ENCODE measurements around the gene ATG7.

The ATG7 gene

GRCh38 chr3:11545186-11545851 is 273.1 kb downstream of the ATG7 start:
- H3K36me3 ChIP-seq (replicated peaks): no peaks in the 10 kb centered on the region
- DNase-seq: no peak
- TF ChIP-seq, protein P1, sequence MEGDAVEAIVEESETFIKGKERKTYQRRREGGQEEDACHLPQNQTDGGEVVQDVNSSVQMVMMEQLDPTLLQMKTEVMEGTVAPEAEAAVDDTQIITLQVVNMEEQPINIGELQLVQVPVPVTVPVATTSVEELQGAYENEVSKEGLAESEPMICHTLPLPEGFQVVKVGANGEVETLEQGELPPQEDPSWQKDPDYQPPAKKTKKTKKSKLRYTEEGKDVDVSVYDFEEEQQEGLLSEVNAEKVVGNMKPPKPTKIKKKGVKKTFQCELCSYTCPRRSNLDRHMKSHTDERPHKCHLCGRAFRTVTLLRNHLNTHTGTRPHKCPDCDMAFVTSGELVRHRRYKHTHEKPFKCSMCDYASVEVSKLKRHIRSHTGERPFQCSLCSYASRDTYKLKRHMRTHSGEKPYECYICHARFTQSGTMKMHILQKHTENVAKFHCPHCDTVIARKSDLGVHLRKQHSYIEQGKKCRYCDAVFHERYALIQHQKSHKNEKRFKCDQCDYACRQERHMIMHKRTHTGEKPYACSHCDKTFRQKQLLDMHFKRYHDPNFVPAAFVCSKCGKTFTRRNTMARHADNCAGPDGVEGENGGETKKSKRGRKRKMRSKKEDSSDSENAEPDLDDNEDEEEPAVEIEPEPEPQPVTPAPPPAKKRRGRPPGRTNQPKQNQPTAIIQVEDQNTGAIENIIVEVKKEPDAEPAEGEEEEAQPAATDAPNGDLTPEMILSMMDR (IDR thresholded peaks at IDR 0.05; ENCODE audit: low read depth, low read length, missing control alignments): no peak
- H3K27ac ChIP-seq: no peak overlapping the region
- H3K27me3 ChIP-seq (replicated peaks): no peaks in the 10 kb centered on the region
- H3K4me3 ChIP-seq (ENCODE audit: low read depth, low read length): no peak overlapping the region
- in situ Hi-C loops (cut with HindIII; ENCODE audit: low pct_ligation_motif_present, low sequenced_read_pairs): loop anchor here (25.0 kb wide), 1 partner anchor 158 kb away; no protein-coding TSS in a partner anchor

DNA sequence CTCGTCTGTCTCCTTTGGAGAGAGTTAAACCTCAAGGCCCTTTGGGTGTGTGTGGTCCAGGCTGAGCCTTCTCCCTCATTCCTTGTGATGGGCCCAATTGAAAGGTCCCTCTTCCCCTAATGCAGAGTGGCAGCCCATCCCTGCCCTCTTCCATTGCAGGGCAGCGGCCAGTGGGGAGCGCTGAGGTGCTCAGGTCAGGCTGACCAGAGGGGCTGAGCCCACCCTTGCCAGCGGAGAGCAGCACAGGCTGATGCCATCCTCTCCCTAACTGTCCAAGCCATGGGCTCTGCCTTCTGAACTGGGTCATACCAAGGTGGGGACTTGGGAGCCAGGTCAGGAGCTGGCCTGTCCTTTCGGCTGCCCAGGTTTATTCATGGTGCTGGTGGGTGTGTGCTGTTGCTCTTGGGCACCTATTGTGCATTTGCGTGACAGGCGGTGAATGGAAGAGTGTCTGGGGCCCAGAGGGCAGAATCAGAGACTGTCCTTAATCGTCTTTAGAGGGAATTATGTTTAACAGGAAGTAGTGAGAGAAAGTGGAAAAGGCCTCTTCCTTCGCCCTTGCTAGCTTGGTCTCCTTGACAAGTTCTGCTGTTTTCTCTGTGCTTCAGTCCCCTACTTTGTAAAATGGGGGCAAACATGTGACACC is 274.6 kb downstream of the ATG7 start:
- H3K27ac ChIP-seq: no peak overlapping the region
- TF ChIP-seq, protein P1 (IDR thresholded peaks at IDR 0.05; ENCODE audit: low read depth, low read length, missing control alignments): no peak
- no peak for DNase-seq

GRCh38 chr3:11547498-11547897 is 275.3 kb downstream of the ATG7 start:
- no peaks in the 10 kb centered on the region for H3K36me3 ChIP-seq (replicated peaks)
- in situ Hi-C loops (cut with HindIII; ENCODE audit: low pct_ligation_motif_present, low sequenced_read_pairs): loop anchor here (25.0 kb wide), 1 partner anchor 160 kb away; no protein-coding TSS in a partner anchor
- TF ChIP-seq, protein P1 (IDR thresholded peaks at IDR 0.05; ENCODE audit: low read depth, low read length, missing control alignments): no peak
- H3K4me3 ChIP-seq (ENCODE audit: low read depth, low read length): no peak overlapping the region
- H3K27ac ChIP-seq: no peak overlapping the region
- no peak for DNase-seq
- no peaks in the 10 kb centered on the region for H3K27me3 ChIP-seq (replicated peaks)

More for the DNA sequence above, 274.6 kb downstream of the ATG7 start:
- H3K36me3 ChIP-seq (replicated peaks): no peaks in the 10 kb centered on the region
- H3K4me3 ChIP-seq (ENCODE audit: low read depth, low read length): no peak overlapping the region
- no peaks in the 10 kb centered on the region for H3K27me3 ChIP-seq (replicated peaks)
- in situ Hi-C loops (cut with HindIII; ENCODE audit: low pct_ligation_motif_present, low sequenced_read_pairs): loop anchor here (25.0 kb wide), 1 partner anchor 159 kb away; no protein-coding TSS in a partner anchor

GRCh38 chr3:11548721-11549131 is 276.5 kb downstream of the ATG7 start:
- Histone ChIP-seq H3K27me3 (replicated peaks) (no peaks in the 10 kb centered on the region), H3K36me3 (replicated peaks) (no peaks in the 10 kb centered on the region), H3K27ac (peak overlapping the region; percentile 38), H3K4me3 (ENCODE audit: low read depth, low read length) (no peak overlapping the region)
- peak; percentile 85 for DNase-seq
- in situ Hi-C loops (cut with HindIII; ENCODE audit: low pct_ligation_motif_present, low sequenced_read_pairs): loop anchor here (25.0 kb wide), 1 partner anchor 161 kb away; no protein-coding TSS in a partner anchor
- TF ChIP-seq, protein P1 (IDR thresholded peaks at IDR 0.05; ENCODE audit: low read depth, low read length, missing control alignments): no peak

- TF ChIP-seq, protein P1 (IDR thresholded peaks at IDR 0.05; ENCODE audit: low read depth, low read length, missing control alignments): no peak
- H3K27ac ChIP-seq: no peak overlapping the region
- in situ Hi-C loops (cut with HindIII; ENCODE audit: low pct_ligation_motif_present, low sequenced_read_pairs): loop anchor here (25.0 kb wide), 1 partner anchor 162 kb away; no protein-coding TSS in a partner anchor
- peaks cover 2% of the 10 kb centered on the region for H3K36me3 ChIP-seq (replicated peaks)
- DNase-seq: no peak
- H3K4me3 ChIP-seq (ENCODE audit: low read depth, low read length): no peak overlapping the region
- H3K27me3 ChIP-seq (replicated peaks): no peaks in the 10 kb centered on the region
These were observed 277.5 kb downstream of the ATG7 start for GRCh38 chr3:11549580-11550140.
